HepG2 (cell line): Measurements from ENCODE around the gene CELSR2.

Source experiments
- NFYB ChIP-seq: sonication (generic); formaldehyde crosslinking; IDR thresholded peaks from 2 replicates; pipeline ENCODE4 v1.4.0; 2020; ENCODE audit warnings: missing genetic modification reagents
- TF ChIP-seq, protein P1 (sequence below): sonication (generic); formaldehyde crosslinking; IDR thresholded peaks from 2 replicates; pipeline ENCODE4 v1.5.0; 2020; ENCODE audit warnings: mild to moderate bottlenecking, missing genetic modification reagents, moderate library complexity
- TF ChIP-seq, protein P2 (sequence below): sonication (generic); formaldehyde crosslinking; IDR thresholded peaks from 2 replicates; pipeline ENCODE4 v1.8.1; 2022; ENCODE audit warnings: low read depth, mild to moderate bottlenecking, missing genetic modification reagents

GRCh38 chr1:109261006-109261405 lies 11.7 kb downstream of the CELSR2 start:
- TF ChIP-seq, protein P1, sequence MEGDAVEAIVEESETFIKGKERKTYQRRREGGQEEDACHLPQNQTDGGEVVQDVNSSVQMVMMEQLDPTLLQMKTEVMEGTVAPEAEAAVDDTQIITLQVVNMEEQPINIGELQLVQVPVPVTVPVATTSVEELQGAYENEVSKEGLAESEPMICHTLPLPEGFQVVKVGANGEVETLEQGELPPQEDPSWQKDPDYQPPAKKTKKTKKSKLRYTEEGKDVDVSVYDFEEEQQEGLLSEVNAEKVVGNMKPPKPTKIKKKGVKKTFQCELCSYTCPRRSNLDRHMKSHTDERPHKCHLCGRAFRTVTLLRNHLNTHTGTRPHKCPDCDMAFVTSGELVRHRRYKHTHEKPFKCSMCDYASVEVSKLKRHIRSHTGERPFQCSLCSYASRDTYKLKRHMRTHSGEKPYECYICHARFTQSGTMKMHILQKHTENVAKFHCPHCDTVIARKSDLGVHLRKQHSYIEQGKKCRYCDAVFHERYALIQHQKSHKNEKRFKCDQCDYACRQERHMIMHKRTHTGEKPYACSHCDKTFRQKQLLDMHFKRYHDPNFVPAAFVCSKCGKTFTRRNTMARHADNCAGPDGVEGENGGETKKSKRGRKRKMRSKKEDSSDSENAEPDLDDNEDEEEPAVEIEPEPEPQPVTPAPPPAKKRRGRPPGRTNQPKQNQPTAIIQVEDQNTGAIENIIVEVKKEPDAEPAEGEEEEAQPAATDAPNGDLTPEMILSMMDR: no peak
- TF ChIP-seq, protein P2, sequence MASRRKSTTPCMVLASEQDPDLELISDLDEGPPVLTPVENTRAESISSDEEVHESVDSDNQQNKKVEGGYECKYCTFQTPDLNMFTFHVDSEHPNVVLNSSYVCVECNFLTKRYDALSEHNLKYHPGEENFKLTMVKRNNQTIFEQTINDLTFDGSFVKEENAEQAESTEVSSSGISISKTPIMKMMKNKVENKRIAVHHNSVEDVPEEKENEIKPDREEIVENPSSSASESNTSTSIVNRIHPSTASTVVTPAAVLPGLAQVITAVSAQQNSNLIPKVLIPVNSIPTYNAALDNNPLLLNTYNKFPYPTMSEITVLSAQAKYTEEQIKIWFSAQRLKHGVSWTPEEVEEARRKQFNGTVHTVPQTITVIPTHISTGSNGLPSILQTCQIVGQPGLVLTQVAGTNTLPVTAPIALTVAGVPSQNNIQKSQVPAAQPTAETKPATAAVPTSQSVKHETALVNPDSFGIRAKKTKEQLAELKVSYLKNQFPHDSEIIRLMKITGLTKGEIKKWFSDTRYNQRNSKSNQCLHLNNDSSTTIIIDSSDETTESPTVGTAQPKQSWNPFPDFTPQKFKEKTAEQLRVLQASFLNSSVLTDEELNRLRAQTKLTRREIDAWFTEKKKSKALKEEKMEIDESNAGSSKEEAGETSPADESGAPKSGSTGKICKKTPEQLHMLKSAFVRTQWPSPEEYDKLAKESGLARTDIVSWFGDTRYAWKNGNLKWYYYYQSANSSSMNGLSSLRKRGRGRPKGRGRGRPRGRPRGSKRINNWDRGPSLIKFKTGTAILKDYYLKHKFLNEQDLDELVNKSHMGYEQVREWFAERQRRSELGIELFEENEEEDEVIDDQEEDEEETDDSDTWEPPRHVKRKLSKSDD (CRISPR knock-in tag): no peak
- TF ChIP-seq NFYB (CRISPR knock-in tag): no peak
